Measurements from ENCODE around the gene GRN.

GRCh38 chr17:44398692-44399691, 53.9 kb downstream of the GRN start:
- TF ChIP-seq POLR2A (IDR thresholded peaks at IDR 0.05) (no peak), CTCF (IDR thresholded peaks at IDR 0.05) (no peak)

All from suprapubic skin (tissue), 3 donors.